Endothelial cell of umbilical vein (primary cell): Measurements from ENCODE around the gene MGARP.
"Not testable (repeated sequence)": the region's sequence is repeated elsewhere in the genome, so short reads cannot be mapped to it uniquely, and the experiment has no call there.

Experiments used
- EZH2 ChIP-seq: IDR thresholded peaks from 2 replicates; pipeline ENCODE4 v1.6.1; 2012; ENCODE audit warnings: borderline replicate concordance, low read depth, mild to moderate bottlenecking, moderate library complexity, low read length, inconsistent platforms; ENCODE audit not compliant: severe bottlenecking
- POLR2A ChIP-seq: IDR thresholded peaks from 2 replicates; pipeline ENCODE4 v1.6.1; 2012; ENCODE audit warnings: low read depth, mild to moderate bottlenecking, control low read depth, low read length
- TF ChIP-seq, protein P1 (sequence below): IDR thresholded peaks from 2 replicates; pipeline ENCODE4 v1.6.1; 2011; ENCODE audit not compliant: insufficient read depth, insufficient read length
- TF ChIP-seq, protein P2 (sequence below), 2 donors: IDR thresholded peaks; 1 replicate in 1 of 2; 2 replicates in 1 of 2; pipeline ENCODE4 v1.5.1; 2011; ENCODE audit warnings: low read length in 2 of 2, mild to moderate bottlenecking in 2 of 2, moderate library complexity in 2 of 2, control low read depth in 1 of 2, inconsistent platforms in 1 of 2, low read depth in 1 of 2; ENCODE audit not compliant: insufficient read depth in 1 of 2; ENCODE audit errors: extremely low read depth in 1 of 2

DNA sequence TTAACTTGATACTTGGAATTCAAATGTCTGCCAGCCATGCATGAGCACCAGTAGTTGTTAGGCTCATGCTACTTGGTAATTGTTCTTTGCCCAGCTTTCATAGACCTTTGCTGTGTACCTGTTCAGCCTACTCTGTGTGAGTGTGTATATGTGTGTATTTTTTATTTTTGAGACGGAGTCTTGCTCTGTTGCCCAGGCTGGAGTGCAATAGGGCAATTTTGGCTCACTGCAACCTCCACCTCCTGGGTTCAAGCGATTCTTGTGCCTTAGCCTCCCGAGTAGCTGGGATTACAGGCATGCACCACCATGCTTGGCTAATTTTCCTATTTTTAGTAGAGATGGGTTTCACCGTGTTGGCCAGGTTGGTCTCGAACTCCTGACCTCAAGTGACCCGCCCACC, 42.5 kb upstream of the MGARP start:
- TF ChIP-seq, protein P1, sequence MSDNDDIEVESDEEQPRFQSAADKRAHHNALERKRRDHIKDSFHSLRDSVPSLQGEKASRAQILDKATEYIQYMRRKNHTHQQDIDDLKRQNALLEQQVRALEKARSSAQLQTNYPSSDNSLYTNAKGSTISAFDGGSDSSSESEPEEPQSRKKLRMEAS, result not testable (repeated sequence)
- TF ChIP-seq POLR2A, EZH2: not testable (repeated sequence)
- TF ChIP-seq, protein P2, sequence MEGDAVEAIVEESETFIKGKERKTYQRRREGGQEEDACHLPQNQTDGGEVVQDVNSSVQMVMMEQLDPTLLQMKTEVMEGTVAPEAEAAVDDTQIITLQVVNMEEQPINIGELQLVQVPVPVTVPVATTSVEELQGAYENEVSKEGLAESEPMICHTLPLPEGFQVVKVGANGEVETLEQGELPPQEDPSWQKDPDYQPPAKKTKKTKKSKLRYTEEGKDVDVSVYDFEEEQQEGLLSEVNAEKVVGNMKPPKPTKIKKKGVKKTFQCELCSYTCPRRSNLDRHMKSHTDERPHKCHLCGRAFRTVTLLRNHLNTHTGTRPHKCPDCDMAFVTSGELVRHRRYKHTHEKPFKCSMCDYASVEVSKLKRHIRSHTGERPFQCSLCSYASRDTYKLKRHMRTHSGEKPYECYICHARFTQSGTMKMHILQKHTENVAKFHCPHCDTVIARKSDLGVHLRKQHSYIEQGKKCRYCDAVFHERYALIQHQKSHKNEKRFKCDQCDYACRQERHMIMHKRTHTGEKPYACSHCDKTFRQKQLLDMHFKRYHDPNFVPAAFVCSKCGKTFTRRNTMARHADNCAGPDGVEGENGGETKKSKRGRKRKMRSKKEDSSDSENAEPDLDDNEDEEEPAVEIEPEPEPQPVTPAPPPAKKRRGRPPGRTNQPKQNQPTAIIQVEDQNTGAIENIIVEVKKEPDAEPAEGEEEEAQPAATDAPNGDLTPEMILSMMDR (IDR thresholded peaks at IDR 0.05; ENCODE audit: extremely low read depth in 1 of 2, insufficient read depth in 1 of 2, low read depth in 1 of 2, low read length in 2 of 2), result not testable (repeated sequence)
